GM18868 (cell line): Measurements from ENCODE around the gene TUBB8.
"Not testable (repeated sequence)": the region's sequence is repeated elsewhere in the genome, so short reads cannot be mapped to it uniquely, and the experiment has no call there.

Source experiments
- ATAC-seq: cut with Tn5 transposase; IDR thresholded peaks from one replicate; pipeline ENCODE4 v1.9.1; 2021; ENCODE audit warnings: mild to moderate bottlenecking, moderate library complexity; ENCODE audit not compliant: unreplicated experiment

The TUBB8 gene

DNA sequence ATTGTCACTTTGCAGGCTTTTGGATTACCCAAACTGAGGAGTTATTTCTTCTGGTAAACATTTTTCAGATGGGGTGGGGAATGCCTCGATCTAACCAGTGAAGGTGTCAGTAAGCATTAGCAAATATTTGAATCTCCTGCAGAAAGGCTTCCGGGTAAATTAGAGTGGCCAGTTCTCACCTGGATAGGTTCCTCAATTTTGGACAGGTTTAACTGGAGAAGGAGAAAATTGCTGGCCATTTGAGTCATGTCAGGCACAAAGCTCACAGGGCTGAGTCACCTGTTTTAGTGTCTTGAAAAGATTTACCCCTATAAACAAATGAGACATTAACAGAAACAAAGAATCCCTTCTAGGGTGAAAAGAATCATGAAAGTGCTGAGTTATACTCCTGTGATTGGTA, 830 bp upstream of the TUBB8 start:
- not testable (repeated sequence) for ATAC-seq

DNA sequence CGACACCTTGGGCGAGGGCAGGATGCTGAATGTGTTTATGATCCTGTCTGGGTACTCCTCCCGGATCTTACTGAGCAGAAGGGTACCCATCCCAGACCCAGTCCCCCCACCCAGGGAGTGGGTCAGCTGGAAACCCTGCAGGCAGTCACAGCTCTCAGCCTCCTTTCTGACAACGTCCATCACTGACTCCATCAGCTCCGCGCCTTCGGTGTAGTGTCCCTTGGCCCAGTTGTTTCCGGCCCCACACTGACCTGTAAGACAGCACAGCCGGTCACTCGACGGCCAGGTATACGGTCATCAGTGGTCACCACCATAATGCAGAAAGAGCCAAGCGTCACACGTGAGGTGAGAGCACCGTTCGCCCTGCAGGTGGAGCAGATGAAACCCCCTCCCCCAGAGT, 1.2 kb downstream of the TUBB8 start:
- ATAC-seq: not testable (repeated sequence)

DNA sequence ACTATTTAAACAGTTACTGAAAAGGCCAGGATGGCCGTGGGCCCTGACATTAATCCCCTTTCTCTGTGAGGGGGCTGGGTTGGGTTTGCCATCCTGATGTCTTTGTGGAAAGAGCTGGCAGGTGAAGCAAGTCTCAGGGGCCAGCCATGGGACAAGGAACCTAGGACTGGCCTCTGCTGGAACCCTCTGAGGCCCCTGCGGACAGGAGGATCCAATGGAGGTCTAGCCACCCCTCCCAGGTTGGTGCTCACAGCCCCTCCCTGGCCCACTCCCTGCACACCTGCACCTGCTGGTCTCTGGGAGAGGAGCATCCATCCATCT, 35.8 kb downstream of the TUBB8 start:
- ATAC-seq: not testable (repeated sequence)

DNA sequence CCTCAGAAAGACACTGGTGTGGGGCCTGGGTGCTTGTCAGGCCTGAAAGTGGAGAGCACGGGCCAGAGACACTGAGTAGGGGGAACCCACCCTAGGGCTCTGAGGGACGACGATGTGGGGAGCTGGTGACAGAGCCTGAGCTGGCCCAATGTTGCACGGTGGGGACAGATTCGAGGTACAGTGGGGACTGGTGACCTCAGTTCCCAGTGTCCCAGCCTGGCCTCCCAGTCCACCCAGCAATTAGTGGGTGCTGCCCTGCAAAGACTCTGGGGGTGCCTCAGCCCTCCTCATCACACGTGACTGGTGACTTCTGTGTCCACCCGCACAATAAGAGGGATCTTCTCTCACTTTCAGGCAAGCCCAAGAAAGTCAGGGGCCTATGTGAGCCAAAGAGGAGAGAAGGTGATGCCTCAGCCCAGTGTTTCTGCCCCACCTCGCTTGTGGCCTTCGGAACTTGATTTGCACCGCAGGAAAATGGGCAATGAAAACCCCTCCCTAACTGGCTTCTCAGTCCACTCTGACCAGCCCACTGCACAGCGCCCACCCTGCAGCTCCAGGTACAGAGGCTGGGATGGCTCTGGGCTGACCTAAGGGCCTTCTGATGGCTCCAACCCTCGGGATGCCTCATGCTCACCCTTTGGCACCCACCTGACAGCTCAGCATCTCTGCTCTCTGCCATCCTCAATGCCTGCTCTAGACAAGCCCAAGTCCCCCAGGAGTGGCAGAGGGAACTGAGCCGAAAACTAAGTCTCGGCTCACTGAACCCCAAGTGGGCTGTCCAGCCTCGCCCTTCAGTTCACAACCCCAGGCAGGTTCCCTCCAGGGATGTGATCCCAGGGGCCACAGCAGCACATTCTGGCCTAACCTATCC, 36.4 kb downstream of the TUBB8 start:
- ATAC-seq: not testable (repeated sequence)

DNA sequence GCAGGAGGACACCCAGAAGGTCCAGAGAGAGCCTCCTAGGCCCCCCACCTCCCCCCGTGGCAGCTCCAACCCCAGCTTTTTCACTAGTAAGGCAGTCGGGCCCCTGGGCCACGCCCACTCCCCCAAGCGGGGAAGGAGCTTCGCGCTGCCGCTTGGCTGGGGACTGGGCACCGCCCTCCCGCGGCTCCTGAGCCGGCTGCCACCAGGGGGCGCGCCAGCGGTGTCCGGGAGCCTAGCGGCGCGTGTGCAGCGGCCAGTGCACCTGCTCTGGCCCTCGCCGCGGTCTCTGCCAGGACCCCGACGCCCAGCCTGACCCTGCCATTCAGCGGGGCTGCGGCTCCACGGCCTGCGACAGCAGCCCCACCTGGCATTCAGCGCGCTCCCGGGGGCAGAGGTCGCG, 37.8 kb downstream of the TUBB8 start:
- not testable (repeated sequence) for ATAC-seq

DNA sequence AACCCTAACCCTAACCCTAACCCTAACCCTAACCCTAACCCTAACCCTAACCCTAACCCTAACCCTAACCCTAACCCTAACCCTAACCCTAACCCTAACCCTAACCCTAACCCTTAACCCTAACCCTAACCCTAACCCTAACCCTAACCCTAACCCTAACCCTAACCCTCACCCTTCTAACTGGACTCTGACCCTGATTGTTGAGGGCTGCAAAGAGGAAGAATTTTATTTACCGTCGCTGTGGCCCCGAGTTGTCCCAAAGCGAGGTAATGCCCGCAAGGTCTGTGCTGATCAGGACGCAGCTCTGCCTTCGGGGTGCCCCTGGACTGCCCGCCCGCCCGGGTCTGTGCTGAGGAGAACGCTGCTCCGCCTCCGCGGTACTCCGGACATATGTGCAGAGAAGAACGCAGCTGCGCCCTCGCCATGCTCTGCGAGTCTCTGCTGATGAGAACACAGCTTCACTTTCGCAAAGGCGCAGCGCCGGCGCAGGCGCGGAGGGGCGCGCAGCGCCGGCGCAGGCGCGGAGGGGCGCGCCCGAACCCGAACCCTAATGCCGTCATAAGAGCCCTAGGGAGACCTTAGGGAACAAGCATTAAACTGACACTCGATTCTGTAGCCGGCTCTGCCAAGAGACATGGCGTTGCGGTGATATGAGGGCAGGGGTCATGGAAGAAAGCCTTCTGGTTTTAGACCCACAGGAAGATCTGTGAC, 38.7 kb downstream of the TUBB8 start:
- not testable (repeated sequence) for ATAC-seq
